H9 (cell line): ENCODE data around the gene NEU3. TPM values are rescaled to one million over a fixed set of nuclear protein-coding genes. Genes with fewer than 3 reads are reported as not detected.

ENCODE experiments used
- DNase-seq: peaks from one replicate; pipeline ENCODE4 v3.0.0-alpha.2; 2017
- H2AFZ ChIP-seq: one replicate; pipeline ENCODE4 v1.6.1; 2013; ENCODE audit warnings: mild to moderate bottlenecking, low read length, control low read depth, moderate library complexity
- H2AK5ac ChIP-seq: 2 replicates; pipeline ENCODE4 v1.6.1; 2013; ENCODE audit warnings: low read length, control low read depth, mixed read lengths; ENCODE audit not compliant: insufficient read length
- H2BK120ac ChIP-seq: one replicate; pipeline ENCODE4 v1.6.1; 2013; ENCODE audit warnings: low read depth, mild to moderate bottlenecking, low read length, control low read depth, inconsistent platforms; ENCODE audit not compliant: poor library complexity, severe bottlenecking
- H2BK12ac ChIP-seq: 2 replicates; pipeline ENCODE4 v1.6.1; 2013; ENCODE audit warnings: low read length, control low read depth, mixed read lengths, low read depth; ENCODE audit not compliant: insufficient read length
- H2BK15ac ChIP-seq: 2 replicates; pipeline ENCODE4 v1.6.1; 2013; ENCODE audit warnings: low read depth, low read length, control low read depth
- H2BK20ac ChIP-seq: one replicate; pipeline ENCODE4 v1.6.1; 2013; ENCODE audit warnings: low read depth, mild to moderate bottlenecking, low read length, control low read depth, inconsistent platforms; ENCODE audit not compliant: poor library complexity, severe bottlenecking
- H2BK5ac ChIP-seq: 2 replicates; pipeline ENCODE4 v1.6.1; 2013; ENCODE audit warnings: low read length, control low read depth, mixed read lengths; ENCODE audit not compliant: insufficient read length
- H3K14ac ChIP-seq: 2 replicates; pipeline ENCODE4 v1.6.1; 2013; ENCODE audit warnings: low read length, control low read depth; ENCODE audit not compliant: insufficient read depth
- H3K18ac ChIP-seq: 2 replicates; pipeline ENCODE4 v1.6.1; 2013; ENCODE audit warnings: low read depth, mild to moderate bottlenecking, mixed read lengths, low read length, control low read depth; ENCODE audit not compliant: insufficient read length
- H3K23ac ChIP-seq: 2 replicates; pipeline ENCODE4 v1.6.1; 2013; ENCODE audit warnings: low read length, control low read depth, mixed read lengths, low read depth; ENCODE audit not compliant: insufficient read length
- H3K23me2 ChIP-seq: 2 replicates; pipeline ENCODE4 v1.6.1; 2013; ENCODE audit warnings: low read depth, mild to moderate bottlenecking, mixed read lengths, low read length, control low read depth; ENCODE audit not compliant: insufficient read length, poor library complexity, severe bottlenecking
- H3K27ac ChIP-seq: 2 replicates; pipeline ENCODE4 v1.5.1; 2013; ENCODE audit warnings: low read length, control low read depth, mixed read lengths, low read depth; ENCODE audit not compliant: insufficient read length
- H3K27me3 ChIP-seq: 2 replicates; pipeline ENCODE4 v1.6.1; 2013; ENCODE audit warnings: low read length, control low read depth, inconsistent platforms; ENCODE audit not compliant: insufficient read depth
- H3K4ac ChIP-seq: 2 replicates; pipeline ENCODE4 v1.6.1; 2013; ENCODE audit warnings: low read depth, mild to moderate bottlenecking, control low read depth, inconsistent platforms, low read length, moderate library complexity
- H3K4me1 ChIP-seq: 2 replicates; pipeline ENCODE4 v1.6.1; 2013; ENCODE audit warnings: low read length, control low read depth, inconsistent platforms; ENCODE audit not compliant: insufficient read depth
- H3K4me2 ChIP-seq: 2 replicates; pipeline ENCODE4 v1.6.1; 2013; ENCODE audit warnings: low read length, control low read depth, mixed read lengths; ENCODE audit not compliant: insufficient read length, insufficient read depth
- H3K56ac ChIP-seq: 2 replicates; pipeline ENCODE4 v1.6.1; 2013; ENCODE audit warnings: low read depth, mild to moderate bottlenecking, mixed read lengths, low read length, control low read depth; ENCODE audit not compliant: insufficient read length
- H3K79me1 ChIP-seq: 2 replicates; pipeline ENCODE4 v1.6.1; 2013; ENCODE audit warnings: low read depth, mild to moderate bottlenecking, moderate library complexity, low read length, control low read depth, inconsistent platforms; ENCODE audit not compliant: insufficient read depth, poor library complexity, severe bottlenecking
- H3K79me2 ChIP-seq: 2 replicates; pipeline ENCODE4 v1.6.1; 2013; ENCODE audit warnings: low read length, control low read depth, inconsistent platforms; ENCODE audit not compliant: insufficient read depth
- H3K9ac ChIP-seq: 2 replicates; pipeline ENCODE4 v1.6.1; 2013; ENCODE audit warnings: low read length, control low read depth, mixed read lengths; ENCODE audit not compliant: insufficient read length; ENCODE audit errors: extremely low read depth
- H3K9me3 ChIP-seq: one replicate; pipeline ENCODE4 v1.6.1; 2013; ENCODE audit warnings: low read depth, low read length, inconsistent platforms; ENCODE audit not compliant: control insufficient read depth
- H3T11ph ChIP-seq: one replicate; pipeline ENCODE4 v1.6.1; 2013; ENCODE audit warnings: mild to moderate bottlenecking, low read length, control low read depth, inconsistent platforms
- H4K20me1 ChIP-seq: one replicate; pipeline ENCODE4 v1.6.1; 2013; ENCODE audit not compliant: control insufficient read depth, insufficient read length, insufficient read depth
- H4K5ac ChIP-seq: 2 replicates; pipeline ENCODE4 v1.6.1; 2013; ENCODE audit warnings: low read depth, mild to moderate bottlenecking, mixed read lengths, low read length, control low read depth; ENCODE audit not compliant: insufficient read length
- H4K8ac ChIP-seq: replicated peaks from 2 replicates; pipeline ENCODE4 v1.6.1; 2013; ENCODE audit warnings: low read length, control low read depth, mixed read lengths, low read depth; ENCODE audit not compliant: insufficient read length
- H4K91ac ChIP-seq: 2 replicates; pipeline ENCODE4 v1.6.1; 2013; ENCODE audit warnings: low read depth, mild to moderate bottlenecking, moderate library complexity, mixed read lengths, low read length, control low read depth; ENCODE audit not compliant: insufficient read length
- H3K27ac Mint-ChIP-seq, 3 experiments: 2 replicates in 2 of 3; 3 replicates in 1 of 3; pipeline ENCODE4 v1.8.0; 2020 to 2021; ENCODE audit warnings: mixed read lengths in 3 of 3, mild to moderate bottlenecking in 1 of 3, moderate library complexity in 1 of 3
- H3K27me3 Mint-ChIP-seq: 2 replicates; pipeline ENCODE4 v1.8.0; 2021; ENCODE audit warnings: low read depth, mild to moderate bottlenecking, moderate library complexity, mixed read lengths
- H3K36me3 Mint-ChIP-seq, 3 experiments: 2 replicates in 2 of 3; 3 replicates in 1 of 3; pipeline ENCODE4 v1.8.0; 2020 to 2021; ENCODE audit warnings: low read depth in 3 of 3, mixed read lengths in 3 of 3; ENCODE audit not compliant: insufficient read depth in 1 of 3
- H3K4me1 Mint-ChIP-seq, 2 experiments: 2 replicates each; pipeline ENCODE4 v1.8.0; 2020; ENCODE audit warnings: mixed read lengths in 2 of 2
- H3K4me3 Mint-ChIP-seq, 2 experiments: 2 replicates in 1 of 2; 3 replicates in 1 of 2; pipeline ENCODE4 v1.8.0; 2020 to 2021; ENCODE audit warnings: mild to moderate bottlenecking in 2 of 2, mixed read lengths in 2 of 2, moderate library complexity in 1 of 2
- H3K9me3 Mint-ChIP-seq, 2 experiments: 2 replicates in 1 of 2; 3 replicates in 1 of 2; pipeline ENCODE4 v1.8.0; 2020; ENCODE audit warnings: mild to moderate bottlenecking in 2 of 2, mixed read lengths in 2 of 2, moderate library complexity in 1 of 2
- WGBS: extraction: QIAGEN DNeasy Blood & Tissue Kit; methylation state at CpG from one replicate; pipeline ENCODE4 v1.1.7; 2013; ENCODE audit warnings: missing lambda C conversion rate, low lambda C conversion rate, mixed read lengths; ENCODE audit not compliant: insufficient read length; ENCODE audit errors: extremely low coverage; 5-methylcytosine and 5-hydroxymethylcytosine counted together
- total RNA-seq: library from RNA; stranded (reverse); gene quantifications from 2 replicates; pipeline ENCODE4 v1.2.1, GENCODE V29; 2021
- TF ChIP-seq, protein P1 (sequence below): fragments of 200-600 bp; sonication (generic); conservative IDR thresholded peaks from 3 replicates; pipeline ENCODE4 v1.8.0; 2021; ENCODE audit warnings: antibody characterized with exemption, mild to moderate bottlenecking

The NEU3 gene
- total RNA-seq, 1 experiment from 2014 or later: 15.9 TPM

DNA sequence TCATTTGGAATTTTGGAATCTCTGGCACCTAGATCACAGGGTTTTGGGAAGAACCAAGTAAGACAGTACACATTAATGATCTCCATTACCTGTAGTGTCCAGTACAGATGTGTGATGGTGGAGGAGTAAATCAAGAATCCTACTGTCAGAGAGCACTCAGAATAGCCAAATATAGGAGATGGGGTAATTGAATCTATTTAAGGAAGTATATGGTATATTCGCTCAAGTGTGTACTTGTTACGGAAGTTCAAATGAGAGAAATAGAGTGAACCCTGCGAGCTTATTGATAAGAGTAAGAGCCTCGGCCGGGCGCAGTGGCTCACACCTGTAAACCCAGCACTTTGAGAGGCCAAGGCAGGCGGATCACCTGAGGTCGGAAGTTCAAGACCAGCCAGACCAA, 37.5 kb upstream of the NEU3 start:
- Histone ChIP-seq H3K79me1 (peaks cover 8% of the 10 kb centered on the region), H3K27ac (no peak overlapping the region), H2BK20ac (no peak overlapping the region), H2AK5ac (no peak overlapping the region), H3K14ac (no peak overlapping the region), H2BK120ac (no peak overlapping the region), H4K5ac (no peak overlapping the region), H3K56ac (no peak overlapping the region), H3K23ac (no peak overlapping the region), H3K79me2 (peaks cover 23% of the 10 kb centered on the region), H4K91ac (no peak overlapping the region), H3K9me3 (no peaks in the 10 kb centered on the region), H4K8ac (no peak overlapping the region), H2BK5ac (no peak overlapping the region), H2BK15ac (no peak overlapping the region), H3K4me1 (no peaks in the 10 kb centered on the region), H3K4ac (no peak overlapping the region), H3T11ph (no peak overlapping the region), H4K20me1 (no peaks in the 10 kb centered on the region), H2AFZ (no peak overlapping the region), H3K27me3 (no peaks in the 10 kb centered on the region), H2BK12ac (no peak overlapping the region), H3K4me2 (no peak overlapping the region), H3K18ac (no peak overlapping the region), H3K9ac (no peak overlapping the region), H3K23me2 (peaks cover 5% of the 10 kb centered on the region)
- TF ChIP-seq, protein P1, sequence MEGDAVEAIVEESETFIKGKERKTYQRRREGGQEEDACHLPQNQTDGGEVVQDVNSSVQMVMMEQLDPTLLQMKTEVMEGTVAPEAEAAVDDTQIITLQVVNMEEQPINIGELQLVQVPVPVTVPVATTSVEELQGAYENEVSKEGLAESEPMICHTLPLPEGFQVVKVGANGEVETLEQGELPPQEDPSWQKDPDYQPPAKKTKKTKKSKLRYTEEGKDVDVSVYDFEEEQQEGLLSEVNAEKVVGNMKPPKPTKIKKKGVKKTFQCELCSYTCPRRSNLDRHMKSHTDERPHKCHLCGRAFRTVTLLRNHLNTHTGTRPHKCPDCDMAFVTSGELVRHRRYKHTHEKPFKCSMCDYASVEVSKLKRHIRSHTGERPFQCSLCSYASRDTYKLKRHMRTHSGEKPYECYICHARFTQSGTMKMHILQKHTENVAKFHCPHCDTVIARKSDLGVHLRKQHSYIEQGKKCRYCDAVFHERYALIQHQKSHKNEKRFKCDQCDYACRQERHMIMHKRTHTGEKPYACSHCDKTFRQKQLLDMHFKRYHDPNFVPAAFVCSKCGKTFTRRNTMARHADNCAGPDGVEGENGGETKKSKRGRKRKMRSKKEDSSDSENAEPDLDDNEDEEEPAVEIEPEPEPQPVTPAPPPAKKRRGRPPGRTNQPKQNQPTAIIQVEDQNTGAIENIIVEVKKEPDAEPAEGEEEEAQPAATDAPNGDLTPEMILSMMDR: no peak
- H3K36me3 Mint-ChIP-seq: peaks cover 0 to 13% (median 6%) of the 10 kb centered on the region in 3 experiments; a peak in 5 of 7 replicates
- WGBS: no CpG with 5 or more reads among the region's 8 CpGs
- H3K4me3 Mint-ChIP-seq: peak overlapping the region; percentile 96 to 98; a peak in 3 of 5 replicates
- H3K27ac Mint-ChIP-seq: no peak overlapping the region
- no peaks in the 10 kb centered on the region for H3K27me3 Mint-ChIP-seq
- no peaks in the 10 kb centered on the region; a peak in 1 of 5 replicates for H3K9me3 Mint-ChIP-seq
- peaks cover 15 to 16% of the 10 kb centered on the region in 2 experiments for H3K4me1 Mint-ChIP-seq
- no peak for DNase-seq
